SK-N-MC (cell line): ENCODE data around the gene PLA2G6.

Source experiments
- DNase-seq: peaks from one replicate; pipeline ENCODE4 v3.0.0-alpha.2; 2011; ENCODE audit warnings: low read depth, low spot score
- H3K27ac ChIP-seq: fragments of 200-600 bp; sonication (generic); 2 replicates; pipeline ENCODE4 v1.5.1; 2016; ENCODE audit warnings: mixed run types
- H3K36me3 ChIP-seq: fragments of 200-600 bp; sonication (generic); 2 replicates; pipeline ENCODE4 v1.6.1; 2017; ENCODE audit warnings: antibody characterized with exemption, low read length, mixed read lengths; ENCODE audit not compliant: insufficient read depth
- H3K4me3 ChIP-seq: fragments of 200-600 bp; sonication (generic); 2 replicates; pipeline ENCODE4 v1.5.1; 2016
- H3K9ac ChIP-seq: fragments of 200-600 bp; sonication (generic); 2 replicates; pipeline ENCODE4 v1.8.0; 2017; ENCODE audit warnings: mixed run types, mixed read lengths; ENCODE audit not compliant: insufficient read length
- H3K9me3 ChIP-seq: fragments of 200-600 bp; sonication (generic); 2 replicates; pipeline ENCODE4 v1.6.1; 2017; ENCODE audit warnings: low read depth, mild to moderate bottlenecking, antibody characterized with exemption, low read length, moderate library complexity, mixed read lengths
- EZH2 ChIP-seq: fragments of 200-600 bp; sonication (generic); IDR thresholded peaks from one replicate; pipeline ENCODE4 v1.6.1; 2017; ENCODE audit warnings: antibody characterized with exemption
- FOXP2 ChIP-seq: optimal IDR thresholded peaks from 2 replicates; pipeline ENCODE3; 2011; ENCODE audit warnings: mild to moderate bottlenecking, moderate library complexity; ENCODE audit not compliant: insufficient read depth; ENCODE audit errors: extremely low read length, control extremely low read depth
- POLR2AphosphoS5 ChIP-seq: IDR thresholded peaks from 2 replicates; pipeline ENCODE4 v1.6.1; 2012; ENCODE audit warnings: mild to moderate bottlenecking, low read depth, low read length, borderline replicate concordance

The PLA2G6 gene

GRCh38 chr22:38222797-38223119 lies 41.1 kb upstream of the PLA2G6 start:
- Histone ChIP-seq H3K9ac (no peak overlapping the region), H3K4me3 (no peak overlapping the region), H3K9me3 (no peaks in the 10 kb centered on the region), H3K27ac (no peak overlapping the region), H3K36me3 (no peaks in the 10 kb centered on the region; the same call in 1 of the 2 replicates)
- TF ChIP-seq POLR2AphosphoS5: no peak
- TF ChIP-seq EZH2: no peak
- no peak for TF ChIP-seq FOXP2
- DNase-seq: no peak

- TF ChIP-seq EZH2: no peak
- no peak for TF ChIP-seq FOXP2
- TF ChIP-seq POLR2AphosphoS5: no peak
- no peak for DNase-seq
- no peak overlapping the region for H3K4me3 ChIP-seq
- no peaks in the 10 kb centered on the region for H3K9me3 ChIP-seq
- H3K36me3 ChIP-seq: no peaks in the 10 kb centered on the region; the same call in 1 of the 2 replicates
- H3K9ac ChIP-seq: no peak overlapping the region
- no peak overlapping the region for H3K27ac ChIP-seq
Observed at GRCh38 chr22:38221908-38222796, 40.5 kb upstream of the PLA2G6 start.

- Histone ChIP-seq H3K4me3 (no peak overlapping the region), H3K9ac (no peak overlapping the region), H3K36me3 (no peaks in the 10 kb centered on the region; the same call in 1 of the 2 replicates), H3K27ac (no peak overlapping the region), H3K9me3 (no peaks in the 10 kb centered on the region)
- DNase-seq: no peak
- TF ChIP-seq EZH2: no peak
- TF ChIP-seq POLR2AphosphoS5: no peak
- TF ChIP-seq FOXP2: no peak
Observed at GRCh38 chr22:38221407-38221806, 39.8 kb upstream of the PLA2G6 start.

- H3K36me3 ChIP-seq: no peaks in the 10 kb centered on the region; the same call in 1 of the 2 replicates
- no peak overlapping the region for H3K27ac ChIP-seq
- TF ChIP-seq POLR2AphosphoS5 (no peak), EZH2 (no peak), FOXP2 (no peak)
- no peak for DNase-seq
- no peaks in the 10 kb centered on the region for H3K9me3 ChIP-seq
- H3K4me3 ChIP-seq: no peak overlapping the region
- no peak overlapping the region for H3K9ac ChIP-seq
Observed at GRCh38 chr22:38220653-38221386, 39.2 kb upstream of the PLA2G6 start.

GRCh38 chr22:38220163-38220562 lies 38.5 kb upstream of the PLA2G6 start:
- TF ChIP-seq FOXP2: no peak
- TF ChIP-seq EZH2: no peak
- no peak for TF ChIP-seq POLR2AphosphoS5
- H3K9me3 ChIP-seq: no peaks in the 10 kb centered on the region
- no peaks in the 10 kb centered on the region; the same call in 1 of the 2 replicates for H3K36me3 ChIP-seq
- no peak for DNase-seq
- H3K27ac ChIP-seq: no peak overlapping the region
- no peak overlapping the region for H3K9ac ChIP-seq
- H3K4me3 ChIP-seq: no peak overlapping the region

GRCh38 chr22:38219632-38220031 lies 38.0 kb upstream of the PLA2G6 start:
- Histone ChIP-seq H3K36me3 (no peaks in the 10 kb centered on the region; the same call in 1 of the 2 replicates), H3K27ac (no peak overlapping the region), H3K9ac (no peak overlapping the region), H3K4me3 (no peak overlapping the region), H3K9me3 (no peaks in the 10 kb centered on the region)
- TF ChIP-seq FOXP2 (no peak), POLR2AphosphoS5 (no peak), EZH2 (no peak)
- DNase-seq: no peak

GRCh38 chr22:38218661-38219622 lies 37.3 kb upstream of the PLA2G6 start:
- Histone ChIP-seq H3K27ac (no peak overlapping the region), H3K9me3 (no peaks in the 10 kb centered on the region), H3K36me3 (no peaks in the 10 kb centered on the region; the same call in 1 of the 2 replicates), H3K9ac (no peak overlapping the region), H3K4me3 (no peak overlapping the region)
- TF ChIP-seq EZH2 (no peak), FOXP2 (no peak), POLR2AphosphoS5 (no peak)
- no peak for DNase-seq
